CD4-positive, alpha-beta T cell treated with Interleukin-1 beta for 1 hour (primary cell): Measurements from ENCODE around the gene CRYBB1.

Experiments
- DNase-seq, 2 donors: peaks; one replicate each; pipeline ENCODE4 v3.0.0-alpha.2; 2020 to 2022

CRYBB1 gene

GRCh38 chr22:26549902-26550497 is 67.8 kb downstream of the CRYBB1 start:
- no peak for DNase-seq
